ENCODE data around the gene STAP2. TPM values are rescaled to one million over a fixed set of nuclear protein-coding genes. Genes with fewer than 3 reads are reported as not detected.
A peak's percentile ranks its signal among the peaks of the same experiment; 100 is the strongest.

STAP2 gene
- total and polyA plus RNA-seq, 9 of the 15 experiments (the other 6 are each of a cell fraction or from before 2014, with no cell fraction given), result 1.2 to 9.8 (median 4.5) TPM

DNA sequence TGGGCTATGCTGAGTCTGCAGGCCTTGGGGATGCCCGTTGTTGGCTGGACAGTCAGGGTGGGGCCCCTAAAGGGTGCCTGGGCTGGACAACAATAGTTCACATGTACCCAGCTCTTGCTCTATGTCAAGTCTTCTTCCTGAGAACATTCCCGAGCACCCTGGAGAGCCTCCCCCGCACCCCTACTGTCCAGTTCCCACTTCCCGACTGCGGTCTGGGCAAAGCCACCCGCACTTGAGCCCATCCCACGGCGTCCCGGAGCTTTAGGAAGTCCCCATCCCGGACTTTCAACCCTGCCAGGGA lies 3.6 kb upstream of the STAP2 start (continued):
- TF ChIP-seq, protein P1, sequence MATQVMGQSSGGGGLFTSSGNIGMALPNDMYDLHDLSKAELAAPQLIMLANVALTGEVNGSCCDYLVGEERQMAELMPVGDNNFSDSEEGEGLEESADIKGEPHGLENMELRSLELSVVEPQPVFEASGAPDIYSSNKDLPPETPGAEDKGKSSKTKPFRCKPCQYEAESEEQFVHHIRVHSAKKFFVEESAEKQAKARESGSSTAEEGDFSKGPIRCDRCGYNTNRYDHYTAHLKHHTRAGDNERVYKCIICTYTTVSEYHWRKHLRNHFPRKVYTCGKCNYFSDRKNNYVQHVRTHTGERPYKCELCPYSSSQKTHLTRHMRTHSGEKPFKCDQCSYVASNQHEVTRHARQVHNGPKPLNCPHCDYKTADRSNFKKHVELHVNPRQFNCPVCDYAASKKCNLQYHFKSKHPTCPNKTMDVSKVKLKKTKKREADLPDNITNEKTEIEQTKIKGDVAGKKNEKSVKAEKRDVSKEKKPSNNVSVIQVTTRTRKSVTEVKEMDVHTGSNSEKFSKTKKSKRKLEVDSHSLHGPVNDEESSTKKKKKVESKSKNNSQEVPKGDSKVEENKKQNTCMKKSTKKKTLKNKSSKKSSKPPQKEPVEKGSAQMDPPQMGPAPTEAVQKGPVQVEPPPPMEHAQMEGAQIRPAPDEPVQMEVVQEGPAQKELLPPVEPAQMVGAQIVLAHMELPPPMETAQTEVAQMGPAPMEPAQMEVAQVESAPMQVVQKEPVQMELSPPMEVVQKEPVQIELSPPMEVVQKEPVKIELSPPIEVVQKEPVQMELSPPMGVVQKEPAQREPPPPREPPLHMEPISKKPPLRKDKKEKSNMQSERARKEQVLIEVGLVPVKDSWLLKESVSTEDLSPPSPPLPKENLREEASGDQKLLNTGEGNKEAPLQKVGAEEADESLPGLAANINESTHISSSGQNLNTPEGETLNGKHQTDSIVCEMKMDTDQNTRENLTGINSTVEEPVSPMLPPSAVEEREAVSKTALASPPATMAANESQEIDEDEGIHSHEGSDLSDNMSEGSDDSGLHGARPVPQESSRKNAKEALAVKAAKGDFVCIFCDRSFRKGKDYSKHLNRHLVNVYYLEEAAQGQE (IDR thresholded peaks at IDR 0.05; ENCODE audit: borderline replicate concordance), result no peak
- TF ChIP-seq, protein P1 (CRISPR knock-in tag; IDR thresholded peaks at IDR 0.05; ENCODE audit: low read depth), result 0 out of 2 replicates have a peak, but pooled peaks have one; percentile 81
- TF ChIP-seq MTA2 (IDR thresholded peaks at IDR 0.05; ENCODE audit: low read depth) (no peak), ZBTB7A (IDR thresholded peaks at IDR 0.05; ENCODE audit: borderline replicate concordance, control insufficient read depth, low read depth, low read length) (no peak), MEF2A (IDR thresholded peaks at IDR 0.05; ENCODE audit: control insufficient read depth, low read depth, low read length) (no peak), ZNF3 (CRISPR knock-in tag; IDR thresholded peaks at IDR 0.05) (no peak), OTX1 (CRISPR knock-in tag; IDR thresholded peaks at IDR 0.05) (no peak), PYGO2 (tag; IDR thresholded peaks at IDR 0.05) (no peak), SRSF9 (IDR thresholded peaks at IDR 0.05; ENCODE audit: borderline replicate concordance, low read depth, low read length) (no peak), EHMT2 (IDR thresholded peaks at IDR 0.05) (no peak), ZNF143 (CRISPR knock-in tag; IDR thresholded peaks at IDR 0.05) (no peak), C11orf30 (IDR thresholded peaks at IDR 0.05; ENCODE audit: low read depth) (peak; percentile 40; the same call in 1 of the 2 replicates), ZNF224 (CRISPR knock-in tag; IDR thresholded peaks at IDR 0.05) (no peak)
- TF ChIP-seq, protein P2, sequence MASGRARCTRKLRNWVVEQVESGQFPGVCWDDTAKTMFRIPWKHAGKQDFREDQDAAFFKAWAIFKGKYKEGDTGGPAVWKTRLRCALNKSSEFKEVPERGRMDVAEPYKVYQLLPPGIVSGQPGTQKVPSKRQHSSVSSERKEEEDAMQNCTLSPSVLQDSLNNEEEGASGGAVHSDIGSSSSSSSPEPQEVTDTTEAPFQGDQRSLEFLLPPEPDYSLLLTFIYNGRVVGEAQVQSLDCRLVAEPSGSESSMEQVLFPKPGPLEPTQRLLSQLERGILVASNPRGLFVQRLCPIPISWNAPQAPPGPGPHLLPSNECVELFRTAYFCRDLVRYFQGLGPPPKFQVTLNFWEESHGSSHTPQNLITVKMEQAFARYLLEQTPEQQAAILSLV (tag; IDR thresholded peaks at IDR 0.05), result no peak
- TF ChIP-seq, protein P3, sequence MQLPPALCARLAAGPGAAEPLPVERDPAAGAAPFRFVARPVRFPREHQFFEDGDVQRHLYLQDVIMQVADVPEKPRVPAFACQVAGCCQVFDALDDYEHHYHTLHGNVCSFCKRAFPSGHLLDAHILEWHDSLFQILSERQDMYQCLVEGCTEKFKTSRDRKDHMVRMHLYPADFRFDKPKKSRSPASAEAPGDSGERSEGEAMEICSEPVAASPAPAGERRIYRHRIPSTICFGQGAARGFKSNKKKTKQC (CRISPR knock-in tag; IDR thresholded peaks at IDR 0.05), result 0 out of 2 replicates have a peak, but pooled peaks have one; percentile 28
- TF ChIP-seq, protein P4, sequence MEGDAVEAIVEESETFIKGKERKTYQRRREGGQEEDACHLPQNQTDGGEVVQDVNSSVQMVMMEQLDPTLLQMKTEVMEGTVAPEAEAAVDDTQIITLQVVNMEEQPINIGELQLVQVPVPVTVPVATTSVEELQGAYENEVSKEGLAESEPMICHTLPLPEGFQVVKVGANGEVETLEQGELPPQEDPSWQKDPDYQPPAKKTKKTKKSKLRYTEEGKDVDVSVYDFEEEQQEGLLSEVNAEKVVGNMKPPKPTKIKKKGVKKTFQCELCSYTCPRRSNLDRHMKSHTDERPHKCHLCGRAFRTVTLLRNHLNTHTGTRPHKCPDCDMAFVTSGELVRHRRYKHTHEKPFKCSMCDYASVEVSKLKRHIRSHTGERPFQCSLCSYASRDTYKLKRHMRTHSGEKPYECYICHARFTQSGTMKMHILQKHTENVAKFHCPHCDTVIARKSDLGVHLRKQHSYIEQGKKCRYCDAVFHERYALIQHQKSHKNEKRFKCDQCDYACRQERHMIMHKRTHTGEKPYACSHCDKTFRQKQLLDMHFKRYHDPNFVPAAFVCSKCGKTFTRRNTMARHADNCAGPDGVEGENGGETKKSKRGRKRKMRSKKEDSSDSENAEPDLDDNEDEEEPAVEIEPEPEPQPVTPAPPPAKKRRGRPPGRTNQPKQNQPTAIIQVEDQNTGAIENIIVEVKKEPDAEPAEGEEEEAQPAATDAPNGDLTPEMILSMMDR (IDR thresholded peaks at IDR 0.05 in 2 of 3, conservative IDR thresholded peaks at IDR 0.05 in 1 of 3; ENCODE audit: insufficient read depth in 2 of 3, low read depth in 1 of 3, low read length in 3 of 3), result 0 out of 6 replicates have a peak, but pooled peaks of 1 of the 3 experiments have one; percentile 8
